Endothelial cell of umbilical vein (primary cell): ENCODE measurements around the gene GALNT1. TPM values are rescaled to one million over a fixed set of nuclear protein-coding genes. Genes with fewer than 3 reads are reported as not detected.

Experiments
- BruUV-seq: library from RNA; stranded (reverse); fragments of 400-500 nt; replicated peaks from 2 replicates; lab custom pipeline; 2021; lab: Mats Ljungman, UMichigan
- CTCF ChIA-PET: fragments of 300-600, 350-600 bp; sonication (Branson Sonifier 250); formaldehyde crosslinking; loops from one replicate; lab custom pipeline; 2021; ENCODE audit warnings: antibody characterized with exemption, inconsistent platforms; lab: Charles Lee
- POLR2A ChIA-PET: fragments of 300-600, 350-600 bp; sonication (Branson Sonifier 250); formaldehyde crosslinking; loops from one replicate; lab custom pipeline; 2021; ENCODE audit warnings: antibody characterized with exemption, inconsistent platforms; lab: Charles Lee
- DNase-seq: peaks from one replicate; pipeline ENCODE4 v3.0.0-alpha.2; 2011; ENCODE audit warnings: low read depth, low spot score
- FAIRE-seq: peaks from 2 replicates; lab custom pipeline; 2011; peaks lifted over from hg19 to GRCh38; lab: Jason Lieb, UNC
- H2AFZ ChIP-seq: 2 replicates; pipeline ENCODE4 v1.6.0; 2012; ENCODE audit warnings: low read depth, low read length, control low read depth, inconsistent platforms
- H3K27ac ChIP-seq: 2 replicates; pipeline ENCODE4 v1.5.1; 2011; ENCODE audit warnings: low read depth, mild to moderate bottlenecking, control low read depth, low read length, moderate library complexity; ENCODE audit not compliant: insufficient read depth
- H3K27me3 ChIP-seq, 2 experiments: 2 replicates each; pipeline versions ENCODE4 v1.6.0 to v1.6.1; 2011; ENCODE audit warnings: low read length in 2 of 2, mixed read lengths in 1 of 2; ENCODE audit not compliant: control insufficient read depth in 2 of 2, insufficient read depth in 2 of 2
- H3K36me3 ChIP-seq, 2 experiments: 2 replicates in 1 of 2; 3 replicates in 1 of 2; pipeline ENCODE4 v1.5.1; 2011; ENCODE audit warnings: low read length in 2 of 2, mild to moderate bottlenecking in 1 of 2, moderate library complexity in 1 of 2; ENCODE audit not compliant: control insufficient read depth in 2 of 2, insufficient read depth in 2 of 2; ENCODE audit errors: extremely low read depth in 1 of 2
- H3K4me1 ChIP-seq: 3 replicates; pipeline ENCODE4 v1.5.1; 2011; ENCODE audit warnings: mild to moderate bottlenecking, low read length; ENCODE audit not compliant: control insufficient read depth, insufficient read depth; ENCODE audit errors: extremely low read depth
- H3K4me2 ChIP-seq: 2 replicates; pipeline ENCODE4 v1.6.1; 2011; ENCODE audit warnings: low read length, control low read depth, mixed read lengths; ENCODE audit not compliant: insufficient read depth
- H3K4me3 ChIP-seq, 3 experiments: fragments of 200-600 bp in 1 of 3; sonication (generic), shearing (Covaris generic) in 1 of 3; replicated peaks in 1 of 3; 2 replicates each; pipeline ENCODE4 v1.5.1; 2011 to 2016; ENCODE audit warnings: control low read depth in 3 of 3, low read length in 3 of 3, mild to moderate bottlenecking in 2 of 3, inconsistent platforms in 1 of 3, low read depth in 1 of 3, moderate library complexity in 1 of 3; ENCODE audit not compliant: insufficient read depth in 1 of 3
- H3K79me2 ChIP-seq: 2 replicates; pipeline ENCODE4 v1.6.0; 2012; ENCODE audit warnings: low read length, inconsistent platforms; ENCODE audit not compliant: control insufficient read depth, insufficient read depth
- H3K9ac ChIP-seq: replicated peaks from 2 replicates; pipeline ENCODE3; 2011; ENCODE audit warnings: low read length, control low read depth; ENCODE audit not compliant: insufficient read depth; ENCODE audit errors: extremely low read depth
- H3K9me1 ChIP-seq: replicated peaks from 3 replicates; pipeline ENCODE4 v1.6.0; 2011; ENCODE audit warnings: mild to moderate bottlenecking, low read length; ENCODE audit not compliant: control insufficient read depth, insufficient read depth; ENCODE audit errors: extremely low read depth
- H3K9me3 ChIP-seq: replicated peaks from 2 replicates; pipeline ENCODE4 v1.5.1; 2012; ENCODE audit warnings: low read length, inconsistent platforms; ENCODE audit not compliant: control insufficient read depth, insufficient read depth
- H4K20me1 ChIP-seq: replicated peaks from 2 replicates; pipeline ENCODE3; 2011; ENCODE audit warnings: mild to moderate bottlenecking, low read length; ENCODE audit not compliant: control insufficient read depth, insufficient read depth; ENCODE audit errors: extremely low read depth
- CTCF ChIP-seq, 2 donors: IDR thresholded peaks; 1 replicate in 1 of 2; 2 replicates in 1 of 2; pipeline ENCODE4 v1.5.1; 2011; ENCODE audit warnings: low read length in 2 of 2, mild to moderate bottlenecking in 2 of 2, moderate library complexity in 2 of 2, control low read depth in 1 of 2, inconsistent platforms in 1 of 2, low read depth in 1 of 2; ENCODE audit not compliant: insufficient read depth in 1 of 2; ENCODE audit errors: extremely low read depth in 1 of 2
- EZH2 ChIP-seq: IDR thresholded peaks from 2 replicates; pipeline ENCODE4 v1.6.1; 2012; ENCODE audit warnings: borderline replicate concordance, low read depth, mild to moderate bottlenecking, moderate library complexity, low read length, inconsistent platforms; ENCODE audit not compliant: severe bottlenecking
- FOS ChIP-seq: IDR thresholded peaks from 2 replicates; pipeline ENCODE4 v1.6.1; 2011; ENCODE audit warnings: mild to moderate bottlenecking, low read length, moderate library complexity, borderline replicate concordance; ENCODE audit not compliant: insufficient read depth
- GATA2 ChIP-seq: IDR thresholded peaks from 2 replicates; pipeline ENCODE4 v1.7.0; 2011; ENCODE audit warnings: low read depth, mild to moderate bottlenecking, moderate library complexity, mixed read lengths, low read length; ENCODE audit not compliant: insufficient read length, insufficient read depth
- JUN ChIP-seq: IDR thresholded peaks from 2 replicates; pipeline ENCODE4 v1.6.1; 2011; ENCODE audit warnings: borderline replicate concordance, low read depth; ENCODE audit not compliant: insufficient read length, insufficient read depth
- MYC ChIP-seq: IDR thresholded peaks from one replicate; pipeline ENCODE4 v1.6.1; 2011; ENCODE audit warnings: mild to moderate bottlenecking, low read depth, low read length
- POLR2A ChIP-seq: IDR thresholded peaks from 2 replicates; pipeline ENCODE4 v1.6.1; 2012; ENCODE audit warnings: low read depth, mild to moderate bottlenecking, control low read depth, low read length
- POLR2AphosphoS5 ChIP-seq: IDR thresholded peaks from 2 replicates; pipeline ENCODE4 v1.6.1; 2012; ENCODE audit warnings: low read depth, mild to moderate bottlenecking, control low read depth, low read length, moderate library complexity; ENCODE audit not compliant: insufficient read depth
- dilution Hi-C: fragments of 300-500 bp; cut with MboI; formaldehyde crosslinking; loops from one replicate; pipeline ENCODE4 v1.15.0; 2019; ENCODE audit warnings: low sequenced_read_pairs; ENCODE audit not compliant: extremely low pct_ligation_motif_present
- intact Hi-C: fragments of 100-400 bp; cut with micrococcal nuclease; formaldehyde crosslinking; loops from one replicate; pipeline ENCODE4 v1.10.0; 2022
- polyA plus RNA-seq, 4 experiments: library from polyadenylated mRNA; depleted of rRNA in 3 of 4; stranded (reverse) in 3 of 4; unstranded in 1 of 4; fragments of >200 nt; gene quantifications; 2 replicates each; pipeline versions ENCODE4 v1.2.1 to v1.2.3, GENCODE V29; 2011 to 2012; ENCODE audit warnings: missing spikeins in 1 of 4
- total RNA-seq: library from RNA; stranded (reverse); gene quantifications from 2 replicates; pipeline ENCODE4 v1.2.3, GENCODE V29; 2021

Gene GALNT1
- total and polyA plus RNA-seq, 2 donors (not counting 3 experiments of a cell fraction or from before 2014, with no cell fraction given): 89.9 to 360 TPM

GRCh38 chr18:35605686-35606417, 24.3 kb downstream of the GALNT1 start:
- H3K9me1 ChIP-seq: no peaks in the 10 kb centered on the region
- CTCF ChIA-PET: interaction anchor here (0.8 to 2.0 kb wide), 8 partner anchors 9 to 219 kb away, joined by 3 to 8 read pairs (median 4); no protein-coding TSS in a partner anchor
- H2AFZ ChIP-seq: no peak overlapping the region
- intact Hi-C loops (loop anchor here (1.0 to 2.0 kb wide), 2 partner anchors 11 to 15 kb away; no protein-coding TSS in a partner anchor), dilution Hi-C loops (no loop called here)
- no peak overlapping the region for H3K4me3 ChIP-seq
- no peaks in the 10 kb centered on the region for H3K27me3 ChIP-seq
- peak; percentile 44 for TF ChIP-seq POLR2A
- TF ChIP-seq MYC: no peak
- peak; percentile 78 for TF ChIP-seq POLR2AphosphoS5
- TF ChIP-seq FOS: peak; percentile 90
- no peak for TF ChIP-seq CTCF (IDR thresholded peaks at IDR 0.05; ENCODE audit: extremely low read depth in 1 of 2, insufficient read depth in 1 of 2, low read depth in 1 of 2, low read length in 2 of 2)
- no peak for TF ChIP-seq EZH2
- TF ChIP-seq JUN: peak; percentile 88
- no peak for TF ChIP-seq GATA2
- POLR2A ChIA-PET: no interaction called here
- H3K27ac ChIP-seq: peak overlapping the region; percentile 34
- H3K9me3 ChIP-seq: no peaks in the 10 kb centered on the region
- BruUV-seq: TSS peak; percentile 82
- no peaks in the 10 kb centered on the region for H4K20me1 ChIP-seq
- no peaks in the 10 kb centered on the region for H3K36me3 ChIP-seq
- peak; percentile 85 for DNase-seq
- H3K79me2 ChIP-seq: peaks cover 100% of the 10 kb centered on the region
- H3K4me1 ChIP-seq: peaks cover 29% of the 10 kb centered on the region
- peak overlapping the region; percentile 60 for H3K4me2 ChIP-seq
- H3K9ac ChIP-seq: peak overlapping the region; percentile 30
- peak; percentile 97 for FAIRE-seq
